ENCODE data around the gene CEP44. TPM values are rescaled to one million over a fixed set of nuclear protein-coding genes. Genes with fewer than 3 reads are reported as not detected.
"Not testable (repeated sequence)": the region's sequence is repeated elsewhere in the genome, so short reads cannot be mapped to it uniquely, and the experiment has no call there.

Gene CEP44
- total RNA-seq, 1 experiment from 2014 or later, result 20.0 TPM

DNA sequence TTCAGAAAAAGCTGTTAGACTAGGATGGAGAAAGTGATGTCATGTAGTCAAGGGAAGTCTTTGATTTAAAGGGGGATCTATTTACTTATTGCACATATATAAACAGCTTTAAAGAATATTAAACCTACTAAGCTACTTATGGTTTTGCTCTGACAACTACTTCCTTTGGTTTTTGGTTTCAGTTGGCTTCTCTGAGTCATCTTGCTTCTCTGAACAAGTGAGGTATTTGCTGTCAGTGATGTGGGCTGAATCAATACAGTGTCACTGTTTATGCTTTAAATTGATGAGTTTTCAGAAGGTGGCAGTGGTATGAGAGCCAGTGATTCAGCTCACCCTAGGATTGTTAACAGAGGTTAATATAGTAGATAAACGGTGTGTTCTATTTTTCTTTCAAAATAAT is 75.1 kb downstream of the CEP44 start:
- CTCF ChIA-PET, result no interaction called here
- BruUV-seq (replicated peaks), result no TSS peak
- Mint-ChIP-seq H3K9me3 (ENCODE audit: unreplicated experiment) (no peaks in the 10 kb centered on the region), H3K4me3 (ENCODE audit: unreplicated experiment) (no peak overlapping the region), H3K4me1 (ENCODE audit: low read depth, unreplicated experiment) (no peaks in the 10 kb centered on the region), H3K27ac (ENCODE audit: unreplicated experiment) (no peak overlapping the region), H3K27me3 (ENCODE audit: insufficient read depth, unreplicated experiment) (peaks cover 2% of the 10 kb centered on the region), H3K36me3 (ENCODE audit: insufficient read depth, unreplicated experiment) (no peaks in the 10 kb centered on the region)
- intact Hi-C loops (cut with micrococcal nuclease; ENCODE audit: unreplicated experiment), result no loop called here
- Histone ChIP-seq H3K4me3 (ENCODE audit: low read depth, low read length) (no peak overlapping the region), H3K4me1 (no peaks in the 10 kb centered on the region), H3K36me3 (ENCODE audit: control insufficient read depth, insufficient read depth, low read length) (no peaks in the 10 kb centered on the region), H3K27me3 (replicated peaks; ENCODE audit: control insufficient read depth, insufficient read depth, low read length) (no peaks in the 10 kb centered on the region), H3K9me3 (no peaks in the 10 kb centered on the region)
- TF ChIP-seq, protein P1, sequence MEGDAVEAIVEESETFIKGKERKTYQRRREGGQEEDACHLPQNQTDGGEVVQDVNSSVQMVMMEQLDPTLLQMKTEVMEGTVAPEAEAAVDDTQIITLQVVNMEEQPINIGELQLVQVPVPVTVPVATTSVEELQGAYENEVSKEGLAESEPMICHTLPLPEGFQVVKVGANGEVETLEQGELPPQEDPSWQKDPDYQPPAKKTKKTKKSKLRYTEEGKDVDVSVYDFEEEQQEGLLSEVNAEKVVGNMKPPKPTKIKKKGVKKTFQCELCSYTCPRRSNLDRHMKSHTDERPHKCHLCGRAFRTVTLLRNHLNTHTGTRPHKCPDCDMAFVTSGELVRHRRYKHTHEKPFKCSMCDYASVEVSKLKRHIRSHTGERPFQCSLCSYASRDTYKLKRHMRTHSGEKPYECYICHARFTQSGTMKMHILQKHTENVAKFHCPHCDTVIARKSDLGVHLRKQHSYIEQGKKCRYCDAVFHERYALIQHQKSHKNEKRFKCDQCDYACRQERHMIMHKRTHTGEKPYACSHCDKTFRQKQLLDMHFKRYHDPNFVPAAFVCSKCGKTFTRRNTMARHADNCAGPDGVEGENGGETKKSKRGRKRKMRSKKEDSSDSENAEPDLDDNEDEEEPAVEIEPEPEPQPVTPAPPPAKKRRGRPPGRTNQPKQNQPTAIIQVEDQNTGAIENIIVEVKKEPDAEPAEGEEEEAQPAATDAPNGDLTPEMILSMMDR (IDR thresholded peaks at IDR 0.05; ENCODE audit: insufficient read depth in 1 of 2, low read depth in 1 of 2, low read length in 1 of 2, severe bottlenecking in 1 of 2, unreplicated experiment in 1 of 2), result no peak
- POLR2A ChIA-PET, result no interaction called here
- no peak for DNase-seq

DNA sequence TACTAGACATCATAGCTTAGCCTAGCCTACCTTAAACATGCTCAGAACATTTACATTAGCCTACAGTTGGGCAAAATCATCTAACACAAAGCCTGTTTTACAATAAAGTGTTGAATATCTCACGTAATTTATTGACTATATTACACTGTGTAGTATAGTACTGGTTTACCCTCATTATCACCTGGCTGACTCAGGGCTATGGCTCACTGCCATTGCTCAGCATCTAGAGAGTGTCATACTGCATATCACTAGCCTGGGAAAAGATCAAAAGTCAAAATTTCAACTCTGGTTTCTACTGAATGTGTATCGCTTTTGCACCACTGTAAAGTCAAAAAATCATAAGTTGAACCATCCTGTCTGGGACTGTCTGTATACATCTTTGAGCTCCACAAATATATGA is 78.6 kb downstream of the CEP44 start:
- H3K36me3 ChIP-seq (ENCODE audit: control insufficient read depth, insufficient read depth, low read length), result no peaks in the 10 kb centered on the region
- H3K4me1 Mint-ChIP-seq (ENCODE audit: low read depth, unreplicated experiment), result no peaks in the 10 kb centered on the region
- no peaks in the 10 kb centered on the region for H3K9me3 ChIP-seq
- peaks cover 8% of the 10 kb centered on the region for H3K4me1 ChIP-seq
- TF ChIP-seq, protein P1 (IDR thresholded peaks at IDR 0.05; ENCODE audit: insufficient read depth in 1 of 2, low read depth in 1 of 2, low read length in 1 of 2, severe bottlenecking in 1 of 2, unreplicated experiment in 1 of 2), result no peak
- DNase-seq, result no peak
- intact Hi-C loops (cut with micrococcal nuclease; ENCODE audit: unreplicated experiment), result no loop called here
- no peak overlapping the region for H3K27ac Mint-ChIP-seq (ENCODE audit: unreplicated experiment)
- H3K27me3 Mint-ChIP-seq (ENCODE audit: insufficient read depth, unreplicated experiment), result no peaks in the 10 kb centered on the region
- ChIA-PET CTCF (no interaction called here), POLR2A (no interaction called here)
- H3K9me3 Mint-ChIP-seq (ENCODE audit: unreplicated experiment), result no peaks in the 10 kb centered on the region
- no TSS peak for BruUV-seq (replicated peaks)
- no peaks in the 10 kb centered on the region for H3K36me3 Mint-ChIP-seq (ENCODE audit: insufficient read depth, unreplicated experiment)
- no peaks in the 10 kb centered on the region for H3K27me3 ChIP-seq (replicated peaks; ENCODE audit: control insufficient read depth, insufficient read depth, low read length)
- no peak overlapping the region for H3K4me3 Mint-ChIP-seq (ENCODE audit: unreplicated experiment)
- H3K4me3 ChIP-seq (ENCODE audit: low read depth, low read length), result no peak overlapping the region

DNA sequence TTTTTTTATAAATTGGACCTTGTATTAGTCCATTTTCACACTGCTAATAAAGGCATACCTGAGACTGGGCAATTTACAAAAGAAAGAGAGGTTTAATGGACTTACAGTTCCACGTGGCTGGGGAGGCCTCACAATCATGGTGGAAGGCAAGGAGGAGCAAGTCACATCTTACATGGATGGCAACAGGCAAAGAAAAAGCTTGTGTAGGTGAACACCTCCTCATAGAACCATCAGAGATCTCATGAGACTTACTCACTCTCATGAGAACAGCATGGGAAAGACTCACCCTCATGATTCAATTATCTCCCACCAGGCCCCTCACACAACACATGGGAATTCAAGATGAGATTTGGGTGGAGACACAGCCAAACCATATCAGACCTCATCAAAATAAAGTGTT is 80.1 kb downstream of the CEP44 start:
- not testable (repeated sequence) for H3K4me3 Mint-ChIP-seq (ENCODE audit: unreplicated experiment); H3K36me3 Mint-ChIP-seq (ENCODE audit: insufficient read depth, unreplicated experiment)
- CTCF ChIA-PET, result interaction anchor here (0.7 kb wide), 1 partner anchor 269 kb away, joined by 9 read pairs; no protein-coding TSS in a partner anchor

More for the DNA sequence above, 80.1 kb downstream of the CEP44 start:
- DNase-seq; H3K9me3 ChIP-seq; H3K27me3 Mint-ChIP-seq (ENCODE audit: insufficient read depth, unreplicated experiment); H3K4me1 Mint-ChIP-seq (ENCODE audit: low read depth, unreplicated experiment); H3K9me3 Mint-ChIP-seq (ENCODE audit: unreplicated experiment); POLR2A ChIA-PET; H3K27me3 ChIP-seq (replicated peaks; ENCODE audit: control insufficient read depth, insufficient read depth, low read length); H3K36me3 ChIP-seq (ENCODE audit: control insufficient read depth, insufficient read depth, low read length); H3K27ac Mint-ChIP-seq (ENCODE audit: unreplicated experiment); BruUV-seq (replicated peaks); intact Hi-C loops (cut with micrococcal nuclease; ENCODE audit: unreplicated experiment); H3K4me3 ChIP-seq (ENCODE audit: low read depth, low read length): not testable (repeated sequence)
- H3K4me1 ChIP-seq, result peaks cover 16% of the 10 kb centered on the region

Data from Caco-2 (cell line).